HG03196 (cell line): ENCODE results near the gene C5AR1.
"Not testable (repeated sequence)": the region's sequence is repeated elsewhere in the genome, so short reads cannot be mapped to it uniquely, and the experiment has no call there.

Experiments used
- ATAC-seq: cut with Tn5 transposase; IDR thresholded peaks from one replicate; pipeline ENCODE4 v1.9.1; 2021; ENCODE audit not compliant: unreplicated experiment

The C5AR1 gene

DNA sequence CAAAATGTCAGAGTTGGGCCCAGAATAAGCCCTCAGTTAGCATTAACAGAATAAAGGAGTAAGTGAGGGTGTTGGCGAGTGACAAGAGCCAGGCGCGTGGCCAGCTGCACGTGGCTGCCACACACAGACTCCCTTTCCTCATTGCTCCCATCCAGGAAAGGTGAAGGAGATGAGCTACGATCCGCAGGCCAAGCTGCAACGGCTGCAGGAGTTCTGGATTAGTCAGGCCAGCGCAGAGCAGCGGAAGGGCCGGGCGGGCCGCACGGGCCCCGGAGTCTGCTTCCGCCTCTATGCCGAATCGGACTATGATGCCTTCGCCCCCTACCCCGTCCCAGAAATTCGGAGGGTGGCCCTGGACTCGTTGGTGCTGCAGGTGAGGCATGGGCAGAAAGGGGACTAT, 52.7 kb downstream of the C5AR1 start:
- no peak for ATAC-seq

DNA sequence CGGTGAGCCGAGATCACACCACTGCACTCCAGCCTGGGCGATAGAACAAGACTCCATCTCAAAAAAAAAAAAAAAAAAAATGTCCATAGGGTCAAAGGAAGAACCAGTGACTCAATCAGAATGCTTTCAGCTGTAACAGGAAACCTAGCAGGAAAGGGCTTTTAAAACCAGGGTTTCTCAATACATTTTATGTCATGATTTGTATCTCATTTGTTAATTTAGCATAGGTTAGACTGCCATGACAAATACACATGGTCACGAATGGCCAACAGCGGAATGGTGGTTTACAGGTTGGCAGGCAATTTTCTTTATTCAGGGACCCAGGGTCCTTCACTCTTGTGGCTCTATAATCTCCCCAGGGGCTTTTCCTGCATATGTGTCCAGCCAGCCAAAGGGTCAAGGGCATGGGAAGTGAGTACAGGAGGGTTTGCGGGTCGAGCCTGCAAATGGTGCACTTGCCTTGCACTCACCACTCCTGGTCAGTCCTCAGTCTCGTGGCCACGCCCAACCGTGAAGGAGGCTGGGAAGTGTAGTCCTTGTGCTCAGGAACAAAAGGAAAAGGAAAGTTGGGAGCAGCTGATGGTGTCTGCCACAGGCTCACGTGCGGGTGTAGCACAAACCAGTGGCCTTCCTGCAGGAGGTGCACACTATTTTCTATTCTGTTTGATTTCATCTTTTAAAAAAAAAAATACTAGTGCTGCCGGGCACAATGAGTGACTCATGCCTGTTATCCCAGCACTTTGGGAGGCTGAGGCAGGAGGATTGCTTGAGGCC, 54.3 kb downstream of the C5AR1 start:
- no peak for ATAC-seq

DNA sequence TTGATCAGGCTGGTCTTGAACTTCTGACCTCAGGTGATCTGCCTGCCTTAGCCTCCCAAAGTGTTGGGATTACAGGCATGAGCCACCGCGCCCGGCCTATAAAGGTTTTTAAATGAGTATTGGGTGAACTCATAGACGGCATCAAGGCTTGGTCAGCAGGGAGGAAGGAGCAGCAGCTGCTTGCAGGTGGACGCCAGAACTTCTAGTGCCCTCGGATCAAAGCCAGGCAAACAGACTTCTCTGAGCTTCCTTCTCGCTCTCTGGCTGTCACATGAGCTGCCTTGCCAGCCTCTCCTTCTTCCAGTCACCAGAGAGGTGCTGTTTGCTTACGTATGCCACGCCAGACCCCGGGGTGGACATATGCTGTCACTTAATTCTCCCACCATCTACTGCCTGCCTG, 55.8 kb downstream of the C5AR1 start:
- not testable (repeated sequence) for ATAC-seq

DNA sequence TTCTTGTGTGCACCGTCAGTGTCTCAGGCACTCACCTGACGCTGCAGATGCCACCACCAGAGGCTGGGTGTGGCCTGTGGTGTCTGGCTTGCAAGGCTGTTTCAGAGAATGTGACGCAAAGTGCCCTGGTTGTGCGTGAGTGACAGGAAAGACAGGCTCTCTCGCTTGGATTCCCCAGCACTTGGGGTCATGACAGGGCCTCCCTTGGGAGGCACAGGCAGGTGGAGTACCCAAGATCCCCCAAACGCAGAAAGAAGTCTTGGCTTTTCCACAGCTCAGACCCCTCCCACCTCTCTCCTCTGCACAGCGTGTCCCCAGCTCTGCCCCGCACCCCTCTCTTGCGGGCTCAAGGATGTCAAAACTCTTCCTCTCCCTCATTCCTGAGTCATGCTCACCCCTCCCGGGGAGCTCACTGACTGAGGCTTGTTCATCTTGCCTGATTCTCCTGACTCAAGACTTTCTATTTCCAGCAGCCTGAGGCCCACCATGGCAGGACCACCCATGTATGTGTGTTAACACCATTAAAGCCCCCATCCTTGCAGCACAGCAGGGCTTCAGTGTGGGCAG, 60.5 kb downstream of the C5AR1 start:
- no peak for ATAC-seq

DNA sequence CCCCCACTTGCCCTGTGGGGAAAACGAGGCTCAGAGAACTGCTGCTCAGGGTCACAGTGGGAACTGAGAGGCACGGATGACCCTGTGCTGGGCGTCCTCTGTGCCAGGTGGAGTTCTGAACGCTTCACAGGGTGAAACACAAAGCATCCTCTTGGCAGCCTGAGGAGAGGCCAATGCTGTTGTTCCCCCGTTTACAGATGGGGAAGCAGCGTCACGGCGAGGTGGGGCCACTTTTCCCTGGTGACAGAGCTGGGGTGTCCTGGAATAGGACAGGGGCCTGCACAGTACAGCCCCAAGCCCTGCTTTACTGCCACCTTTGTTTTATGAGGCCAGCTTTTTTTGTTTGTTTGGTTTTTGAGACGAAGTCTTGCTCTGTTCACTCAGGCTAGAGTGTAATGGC, 61.6 kb downstream of the C5AR1 start:
- ATAC-seq: no peak
